C4-2B (cell line): ENCODE data around the gene KPNA2.
"Not testable (repeated sequence)": the region's sequence is repeated elsewhere in the genome, so short reads cannot be mapped to it uniquely, and the experiment has no call there.

Source experiments
- H3K27ac ChIP-seq: fragments of 450-650 bp; 2 replicates; pipeline ENCODE4 v1.5.1; 2017
- ZFX ChIP-seq: fragments of 450-650 bp; IDR thresholded peaks from 2 replicates; pipeline ENCODE4 v1.6.1; 2017
- TF ChIP-seq, protein P1 (sequence below): fragments of 450-650 bp; conservative IDR thresholded peaks from 2 replicates; pipeline ENCODE4 v1.5.1; 2017; ENCODE audit warnings: mild to moderate bottlenecking

KPNA2 gene

DNA sequence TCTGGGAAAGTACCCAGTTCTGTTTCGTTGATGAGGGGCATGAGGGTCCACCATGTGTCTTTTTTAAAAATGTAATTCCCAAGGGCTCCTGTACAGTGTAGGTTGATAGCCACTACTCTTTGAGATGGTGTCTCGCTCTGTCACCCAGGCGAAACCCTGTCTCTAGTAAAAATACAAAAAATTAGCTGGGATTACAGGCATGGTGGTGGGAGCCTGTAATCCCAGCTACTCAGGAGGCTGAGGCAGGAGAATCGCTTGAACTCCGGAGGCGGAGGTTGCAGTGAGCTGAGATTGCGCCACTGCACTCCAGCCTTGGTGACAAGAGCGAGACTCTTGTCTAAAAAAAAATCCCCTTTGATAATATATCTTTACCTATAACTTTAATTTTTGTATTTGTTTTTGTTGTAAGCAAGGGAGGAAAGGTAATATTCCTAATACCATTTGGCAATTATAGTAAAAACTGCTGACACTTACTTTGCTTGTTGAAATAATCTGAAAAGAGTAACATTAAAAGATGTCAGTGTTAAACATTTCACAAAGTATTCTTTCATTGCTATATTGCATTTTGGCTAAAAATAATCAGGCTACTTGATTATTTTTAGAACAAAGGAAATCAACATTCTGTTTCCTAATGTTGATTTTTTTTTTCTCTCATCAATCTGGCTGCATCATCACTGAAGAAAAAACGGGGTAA, 11.8 kb downstream of the KPNA2 start:
- no peak for TF ChIP-seq ZFX
- TF ChIP-seq, protein P1, sequence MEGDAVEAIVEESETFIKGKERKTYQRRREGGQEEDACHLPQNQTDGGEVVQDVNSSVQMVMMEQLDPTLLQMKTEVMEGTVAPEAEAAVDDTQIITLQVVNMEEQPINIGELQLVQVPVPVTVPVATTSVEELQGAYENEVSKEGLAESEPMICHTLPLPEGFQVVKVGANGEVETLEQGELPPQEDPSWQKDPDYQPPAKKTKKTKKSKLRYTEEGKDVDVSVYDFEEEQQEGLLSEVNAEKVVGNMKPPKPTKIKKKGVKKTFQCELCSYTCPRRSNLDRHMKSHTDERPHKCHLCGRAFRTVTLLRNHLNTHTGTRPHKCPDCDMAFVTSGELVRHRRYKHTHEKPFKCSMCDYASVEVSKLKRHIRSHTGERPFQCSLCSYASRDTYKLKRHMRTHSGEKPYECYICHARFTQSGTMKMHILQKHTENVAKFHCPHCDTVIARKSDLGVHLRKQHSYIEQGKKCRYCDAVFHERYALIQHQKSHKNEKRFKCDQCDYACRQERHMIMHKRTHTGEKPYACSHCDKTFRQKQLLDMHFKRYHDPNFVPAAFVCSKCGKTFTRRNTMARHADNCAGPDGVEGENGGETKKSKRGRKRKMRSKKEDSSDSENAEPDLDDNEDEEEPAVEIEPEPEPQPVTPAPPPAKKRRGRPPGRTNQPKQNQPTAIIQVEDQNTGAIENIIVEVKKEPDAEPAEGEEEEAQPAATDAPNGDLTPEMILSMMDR = no peak
- H3K27ac ChIP-seq = no peak overlapping the region

DNA sequence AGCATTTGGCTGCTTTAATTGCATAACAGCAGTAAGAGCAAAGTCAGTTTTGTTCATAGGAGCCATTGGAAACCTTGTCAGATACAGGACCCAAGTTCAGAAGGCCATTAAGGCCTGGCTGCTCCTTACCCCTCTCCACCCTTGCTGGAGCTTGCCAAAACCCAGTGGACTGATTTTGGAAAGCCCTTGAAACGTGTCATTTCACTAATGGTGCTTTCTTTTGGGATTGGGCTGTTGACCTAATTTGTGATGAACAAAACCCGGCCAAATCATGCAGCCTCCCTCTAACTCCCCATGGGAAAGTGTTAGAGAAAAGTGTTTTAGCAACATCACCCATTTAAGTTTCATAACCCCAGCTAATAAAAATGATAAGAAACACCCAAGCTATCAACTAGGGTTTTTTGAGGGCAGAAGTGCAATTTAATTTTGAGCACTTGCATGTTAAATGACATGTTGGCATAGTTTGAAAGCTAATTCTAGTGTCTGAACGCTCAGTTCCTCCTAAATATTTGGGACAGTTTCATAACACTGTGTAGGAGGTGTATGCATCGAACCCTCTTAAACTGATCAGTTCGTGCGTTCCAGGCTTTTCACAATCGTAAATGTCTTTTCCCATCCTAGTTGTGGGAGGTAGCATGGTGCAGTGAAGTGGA, 12.5 kb downstream of the KPNA2 start:
- not testable (repeated sequence) for H3K27ac ChIP-seq

DNA sequence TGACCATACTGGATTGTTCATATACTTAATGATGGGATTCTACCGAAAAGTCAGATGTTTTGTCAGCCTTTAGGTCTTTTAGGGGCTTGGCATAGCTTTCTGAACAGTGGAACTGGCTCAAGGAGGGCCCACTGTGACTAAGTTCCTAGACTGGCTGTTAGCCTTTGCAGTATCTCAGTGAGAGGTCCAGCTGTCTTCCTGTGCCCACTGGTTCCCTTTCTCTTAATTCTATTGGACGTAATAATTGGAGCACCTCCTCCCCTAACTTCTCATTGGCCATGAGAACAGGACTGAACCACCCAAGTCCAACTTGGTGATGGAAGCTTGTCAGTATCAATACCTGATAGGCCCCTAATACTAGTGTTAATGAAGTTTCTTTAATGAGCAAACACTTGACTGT, 13.5 kb downstream of the KPNA2 start:
- TF ChIP-seq, protein P1 = no peak
- no peak for TF ChIP-seq ZFX
- no peak overlapping the region for H3K27ac ChIP-seq

DNA sequence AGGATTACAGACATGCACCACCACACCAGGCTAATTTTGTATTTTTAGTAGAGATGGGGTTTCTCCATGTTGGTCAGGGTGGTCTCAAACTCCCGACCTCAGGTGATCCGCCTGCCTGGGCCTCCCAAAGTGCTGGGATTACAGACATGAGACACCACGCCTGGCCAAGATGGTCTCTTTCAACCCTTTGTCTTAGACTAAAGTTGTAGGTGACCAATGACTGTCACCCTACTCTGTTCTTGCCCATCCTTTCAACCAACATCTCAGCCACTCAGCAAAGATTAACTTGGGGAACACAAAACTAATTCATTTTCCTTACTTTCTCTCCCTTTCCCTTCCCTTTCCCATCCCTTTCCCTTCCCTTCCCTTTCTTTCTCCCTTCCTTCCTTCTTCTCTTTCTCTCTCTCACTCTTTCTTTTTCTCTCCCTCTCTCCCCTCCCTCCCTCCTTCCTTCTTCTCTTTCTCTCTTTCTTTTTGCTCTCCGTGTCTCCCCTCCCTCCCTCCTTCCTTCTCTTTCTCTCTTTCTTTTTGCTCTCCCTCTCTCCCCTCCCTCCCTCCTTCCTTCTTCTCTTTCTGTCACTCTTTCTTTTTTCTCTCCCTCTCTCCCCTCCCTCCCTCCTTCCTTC, 14.4 kb downstream of the KPNA2 start:
- H3K27ac ChIP-seq = not testable (repeated sequence)

DNA sequence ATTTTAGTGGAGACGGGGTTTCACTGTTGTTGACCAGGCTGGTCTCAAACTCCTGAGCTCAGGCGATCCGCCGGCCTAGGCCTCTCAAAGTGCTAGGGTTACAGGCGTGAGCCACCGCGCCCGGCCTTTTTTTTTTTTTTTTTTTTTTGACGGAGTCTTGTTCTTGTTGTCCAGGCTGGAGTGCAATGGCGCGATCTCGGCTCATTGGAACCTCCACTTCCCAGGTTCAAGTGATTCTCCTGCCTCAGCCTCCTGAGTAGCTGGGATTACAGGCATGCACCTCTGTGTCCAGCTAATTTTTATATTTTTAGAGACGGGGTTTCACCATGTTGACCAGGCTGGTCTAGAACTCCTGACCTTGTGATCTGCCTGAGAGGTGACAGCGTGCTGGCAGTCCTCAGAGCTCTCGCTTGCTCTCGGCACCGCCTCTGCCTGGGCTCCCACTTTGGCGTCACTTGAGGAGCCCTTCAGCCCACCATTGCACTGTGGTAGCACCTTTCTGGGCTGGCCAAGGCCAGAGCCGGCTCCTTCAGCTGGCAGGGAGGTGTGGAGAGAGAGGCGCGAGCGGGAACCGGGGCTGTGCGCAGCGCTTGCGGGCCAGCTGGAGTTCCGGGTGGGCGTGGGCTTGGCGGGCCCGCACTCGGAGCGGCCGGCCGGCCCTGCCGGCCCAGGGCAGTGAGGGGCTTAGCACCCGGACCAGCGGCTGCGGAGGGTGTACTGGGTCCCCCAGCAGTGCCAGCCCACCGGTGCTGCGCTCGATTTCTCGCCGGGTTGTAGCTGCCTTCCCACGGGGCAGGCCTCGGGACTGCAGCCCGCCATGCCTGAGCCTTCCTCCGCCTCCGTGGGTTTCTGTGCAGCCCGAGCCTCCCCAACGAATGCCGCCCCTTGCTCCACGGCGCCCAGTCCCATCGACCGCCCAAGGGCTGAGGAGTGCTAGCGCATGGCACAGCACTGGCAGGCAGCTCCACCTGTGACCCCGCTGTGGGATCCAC, 16.1 kb downstream of the KPNA2 start:
- not testable (repeated sequence) for H3K27ac ChIP-seq

DNA sequence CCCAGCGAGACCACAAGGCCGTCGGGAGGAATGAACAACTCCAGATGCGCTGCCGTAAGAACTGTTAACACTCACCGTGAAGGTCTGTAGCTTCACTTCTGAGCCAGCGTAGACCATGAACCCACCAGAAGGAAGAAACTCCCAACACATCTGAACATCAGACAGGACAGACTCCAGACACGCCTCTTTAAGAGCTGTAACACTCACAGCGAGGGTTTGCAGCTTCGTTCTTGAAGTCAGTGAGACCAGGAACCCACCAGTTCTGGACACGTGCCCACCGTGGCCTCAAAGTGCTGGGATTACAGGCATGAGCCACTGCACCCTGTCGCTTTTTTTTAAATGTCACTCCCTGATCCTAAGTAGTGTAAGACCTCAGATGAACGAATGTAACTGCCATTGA, 17.3 kb downstream of the KPNA2 start:
- TF ChIP-seq, protein P1 = no peak
- no peak for TF ChIP-seq ZFX
- no peak overlapping the region for H3K27ac ChIP-seq

DNA sequence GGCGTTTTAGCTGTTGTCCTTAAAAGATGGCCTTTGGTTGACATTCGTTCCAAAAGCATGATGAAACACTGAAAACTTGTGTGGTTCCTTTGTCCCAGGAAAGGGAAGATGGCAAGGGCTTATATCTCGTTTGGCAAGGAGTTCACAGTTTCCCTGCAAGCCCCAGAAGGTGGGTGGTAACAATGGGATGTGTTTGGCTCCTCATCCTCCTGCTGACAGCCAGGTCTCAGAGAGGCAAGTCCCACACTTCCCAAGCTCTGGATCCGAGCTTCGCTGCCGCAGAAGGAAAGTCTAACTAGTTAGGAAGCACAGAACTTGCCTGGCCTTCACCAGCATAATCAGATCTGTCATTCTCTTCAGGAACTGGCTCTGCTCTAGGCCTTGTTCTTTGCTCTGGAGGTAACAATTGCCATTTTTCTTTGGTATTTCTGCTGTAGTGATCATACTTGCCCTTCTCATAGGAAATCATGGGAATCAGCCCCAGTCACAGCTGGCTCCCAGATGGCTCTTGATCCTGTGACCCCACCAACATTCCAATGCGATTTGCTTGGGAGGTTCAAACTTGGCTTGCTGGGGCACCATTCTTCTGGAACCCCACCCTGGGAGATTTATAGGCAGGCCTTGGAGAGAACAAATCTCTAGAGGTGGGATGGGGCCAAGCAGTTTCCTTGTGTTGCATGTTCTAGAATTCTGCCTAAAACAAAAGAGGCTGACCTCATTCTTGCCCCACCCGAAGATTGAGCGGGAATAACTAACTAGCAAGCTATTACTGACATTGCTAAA, 17.9 kb downstream of the KPNA2 start:
- no peak for TF ChIP-seq ZFX
- TF ChIP-seq, protein P1 = no peak
- no peak overlapping the region for H3K27ac ChIP-seq

DNA sequence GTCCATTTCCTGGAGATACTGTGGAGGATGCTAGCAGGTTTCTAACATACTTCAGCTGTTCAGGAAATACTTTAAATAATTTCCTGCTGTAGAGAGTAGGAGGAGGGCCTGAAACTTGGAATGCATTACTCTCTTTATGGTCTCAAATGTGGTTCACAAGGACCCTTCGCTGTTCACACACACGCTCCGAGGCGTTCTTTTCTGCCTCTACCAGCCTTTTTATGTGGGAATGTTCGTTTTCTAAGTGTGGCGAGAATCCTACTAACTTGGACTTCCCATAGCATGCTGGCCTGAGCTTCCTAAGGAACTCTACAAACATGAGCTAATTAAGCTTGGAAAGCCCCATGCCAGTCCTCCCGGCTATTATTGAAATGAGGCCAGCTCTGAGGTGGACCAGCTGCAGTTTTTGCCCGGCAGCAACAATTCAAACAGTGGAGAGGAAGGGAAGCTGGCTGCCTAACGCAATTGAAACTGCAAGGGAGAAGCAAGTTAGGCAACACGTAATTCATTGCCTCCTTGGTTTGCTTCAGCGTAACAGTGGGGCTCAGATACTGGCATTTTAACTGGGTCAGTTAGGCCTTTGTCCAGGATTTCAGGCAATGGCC, 18.9 kb downstream of the KPNA2 start:
- no peak overlapping the region for H3K27ac ChIP-seq
- TF ChIP-seq ZFX = no peak
- TF ChIP-seq, protein P1 = no peak
